Vagina (tissue), 2 donors: ENCODE data around the gene GFOD1.

Experiments
- CTCF ChIP-seq, 3 experiments: fragments of 450-650 bp in 2 of 3; fragments of 200-600 bp in 1 of 3; sonication (generic) in 1 of 3; IDR thresholded peaks; one replicate each; pipeline ENCODE4 v1.5.1; 2017 to 2019; ENCODE audit warnings: antibody characterized with exemption in 3 of 3, mild to moderate bottlenecking in 2 of 3, moderate library complexity in 2 of 3
- POLR2A ChIP-seq, 2 donors: fragments of 450-650 bp; IDR thresholded peaks; one replicate each; pipeline ENCODE4 v1.6.1; 2017; ENCODE audit warnings: antibody characterized with exemption in 2 of 2, mild to moderate bottlenecking in 2 of 2, moderate library complexity in 2 of 2

DNA sequence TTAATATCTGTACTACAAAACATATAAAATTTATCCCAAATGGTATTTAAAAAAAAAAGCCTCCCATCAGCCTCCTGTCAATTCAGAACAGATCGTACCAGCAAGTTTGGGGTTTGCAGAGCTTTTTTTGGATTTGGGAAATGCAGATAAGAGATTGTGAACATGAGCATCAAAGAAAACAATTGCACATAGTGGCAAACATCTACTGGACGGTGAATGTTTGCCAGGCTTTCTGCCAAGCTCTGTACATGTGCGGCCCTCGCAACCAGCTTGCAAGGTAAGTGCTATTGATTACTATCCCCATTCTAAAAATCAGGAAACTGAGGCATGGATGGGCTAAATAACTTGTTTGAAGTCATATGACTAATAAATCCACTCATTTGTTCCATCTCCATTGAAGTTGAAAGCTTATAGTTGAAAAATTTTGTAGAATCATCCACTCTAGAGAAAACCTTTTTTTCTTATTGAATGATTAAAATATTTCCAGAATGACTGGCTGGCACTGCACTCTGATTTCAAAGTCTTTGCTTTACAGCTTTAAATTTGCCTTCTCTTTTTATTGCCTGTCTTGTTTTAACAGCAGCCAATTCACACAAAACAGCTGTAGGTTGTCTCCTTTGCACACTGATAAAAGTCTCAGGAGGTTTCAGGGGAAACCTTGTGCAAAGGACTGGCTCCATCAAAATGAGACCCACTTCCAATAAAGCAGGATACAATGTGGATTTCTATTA, 49.6 kb upstream of the GFOD1 start:
- TF ChIP-seq POLR2A (IDR thresholded peaks at IDR 0.05) (no peak), CTCF (IDR thresholded peaks at IDR 0.05) (no peak)
